Caco-2 (cell line): ENCODE results near the gene GABRG3. TPM values are rescaled to one million over a fixed set of nuclear protein-coding genes. Genes with fewer than 3 reads are reported as not detected.

Experiments used
- BruUV-seq: library from RNA; stranded (reverse); fragments of 400-500 nt; replicated peaks from 2 replicates; lab custom pipeline; 2021; lab: Mats Ljungman, UMichigan
- CTCF ChIA-PET: fragments of 300-600 bp; sonication (Branson Sonifier 250); formaldehyde crosslinking; loops from one replicate; lab custom pipeline; 2022; ENCODE audit warnings: antibody characterized with exemption; lab: Charles Lee
- POLR2A ChIA-PET: fragments of 300-600 bp; sonication (Branson Sonifier 250); formaldehyde crosslinking; loops from one replicate; lab custom pipeline; 2022; ENCODE audit warnings: antibody characterized with exemption; lab: Charles Lee
- DNase-seq, 2 experiments: peaks; one replicate each; pipeline versions ENCODE4 v3.0.0 to v3.0.0-alpha.2; 2020 to 2022
- H3K27me3 ChIP-seq: replicated peaks from 2 replicates; pipeline ENCODE4 v1.6.0; 2011; ENCODE audit warnings: low read length; ENCODE audit not compliant: control insufficient read depth, insufficient read depth
- H3K36me3 ChIP-seq: 2 replicates; pipeline ENCODE4 v1.5.1; 2011; ENCODE audit warnings: low read length; ENCODE audit not compliant: control insufficient read depth, insufficient read depth
- H3K4me1 ChIP-seq: fragments of 250-450 bp; sonication (Bioruptor Pico); 2 replicates; pipeline ENCODE4 v1.5.1; 2020; ENCODE audit warnings: mild to moderate bottlenecking
- H3K4me3 ChIP-seq: 2 replicates; pipeline ENCODE4 v1.5.1; 2011; ENCODE audit warnings: low read depth, mild to moderate bottlenecking, control low read depth, low read length
- H3K9me3 ChIP-seq: fragments of 250-450 bp; sonication (Bioruptor Pico); 2 replicates; pipeline ENCODE4 v1.5.1; 2020; ENCODE audit warnings: mild to moderate bottlenecking, moderate library complexity
- H3K27ac Mint-ChIP-seq: one replicate; pipeline ENCODE4 v1.8.0; 2022; ENCODE audit warnings: mixed read lengths; ENCODE audit not compliant: unreplicated experiment
- H3K27me3 Mint-ChIP-seq: one replicate; pipeline ENCODE4 v1.8.0; 2022; ENCODE audit warnings: mixed read lengths; ENCODE audit not compliant: insufficient read depth, unreplicated experiment
- H3K36me3 Mint-ChIP-seq: one replicate; pipeline ENCODE4 v1.8.0; 2022; ENCODE audit warnings: mild to moderate bottlenecking, mixed read lengths; ENCODE audit not compliant: insufficient read depth, unreplicated experiment
- H3K4me1 Mint-ChIP-seq: one replicate; pipeline ENCODE4 v1.8.0; 2022; ENCODE audit warnings: low read depth, mixed read lengths; ENCODE audit not compliant: unreplicated experiment
- H3K4me3 Mint-ChIP-seq: one replicate; pipeline ENCODE4 v1.8.0; 2022; ENCODE audit warnings: mild to moderate bottlenecking, moderate library complexity, mixed read lengths; ENCODE audit not compliant: unreplicated experiment
- H3K9me3 Mint-ChIP-seq: one replicate; pipeline ENCODE4 v1.8.0; 2022; ENCODE audit warnings: mixed read lengths; ENCODE audit not compliant: unreplicated experiment
- intact Hi-C: fragments of 100-400 bp; cut with micrococcal nuclease; formaldehyde crosslinking; loops from one replicate; pipeline ENCODE4 v1.10.0; 2022; ENCODE audit not compliant: unreplicated experiment
- total RNA-seq: library from RNA; stranded (reverse); gene quantifications from 2 replicates; pipeline ENCODE4 v1.2.3, GENCODE V29; 2022
- TF ChIP-seq, protein P1 (sequence below), 2 experiments: fragments of 200-600 bp in 1 of 2; IDR thresholded peaks; 1 replicate in 1 of 2; 2 replicates in 1 of 2; pipeline versions ENCODE4 v1.5.1 to v1.8.0; 2011 to 2022; ENCODE audit warnings: antibody characterized with exemption in 1 of 2, control low read depth in 1 of 2, inconsistent platforms in 1 of 2, low read depth in 1 of 2, low read length in 1 of 2, mild to moderate bottlenecking in 1 of 2, moderate library complexity in 1 of 2; ENCODE audit not compliant: insufficient read depth in 1 of 2, severe bottlenecking in 1 of 2, unreplicated experiment in 1 of 2

Gene GABRG3
- total RNA-seq, 1 experiment from 2014 or later = not detected

DNA sequence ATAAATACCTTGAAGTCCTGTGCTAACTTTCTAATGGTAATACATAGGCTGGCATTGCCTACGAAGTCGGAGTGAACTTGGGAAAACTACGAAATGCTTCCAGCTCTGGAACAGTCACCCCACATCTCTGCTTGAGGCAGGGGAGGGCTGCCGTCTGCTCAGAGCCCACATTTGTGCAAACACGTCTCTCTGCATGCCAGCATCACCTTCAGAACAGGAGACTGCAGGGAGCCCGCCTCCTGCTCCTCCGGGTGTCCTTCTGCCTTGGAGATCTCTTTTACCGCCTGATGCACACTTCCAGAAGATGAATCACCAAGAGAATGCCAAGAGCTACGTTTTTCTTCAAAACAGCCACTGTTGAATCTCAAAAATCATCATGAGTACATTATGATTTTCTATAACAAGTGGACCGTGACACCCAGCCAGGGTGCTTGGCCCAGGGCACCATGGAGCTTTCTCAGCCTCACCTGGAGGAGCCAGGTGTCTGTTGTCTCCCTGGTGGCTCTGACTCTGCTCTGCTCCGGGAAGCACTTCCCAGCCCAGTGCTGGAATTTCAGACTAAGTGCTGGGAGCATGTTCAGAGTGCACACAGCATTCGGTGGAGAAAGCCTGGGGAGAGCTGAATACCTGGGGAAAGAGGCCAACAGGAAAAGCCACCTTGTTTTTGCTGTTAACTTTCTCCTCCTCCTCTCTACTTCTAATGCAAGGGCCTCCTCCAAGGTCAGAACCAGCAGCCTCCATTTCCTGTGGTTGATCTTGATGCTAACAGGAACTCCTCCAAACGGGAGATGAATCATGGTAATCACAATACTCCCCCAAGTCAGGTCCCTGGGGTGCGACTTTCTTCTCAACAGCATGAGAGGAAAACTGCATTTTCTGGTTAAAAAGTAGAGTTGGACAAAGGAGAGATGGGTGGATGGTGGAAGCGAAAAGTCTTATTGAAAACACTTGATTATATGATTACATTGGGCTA is 467.7 kb downstream of the GABRG3 start:
- H3K9me3 ChIP-seq = peaks cover 9% of the 10 kb centered on the region; the same call in 1 of the 2 replicates
- BruUV-seq = no TSS peak
- Mint-ChIP-seq H3K9me3 (peaks cover 19% of the 10 kb centered on the region), H3K4me1 (no peaks in the 10 kb centered on the region), H3K27me3 (no peaks in the 10 kb centered on the region), H3K27ac (no peak overlapping the region), H3K4me3 (no peak overlapping the region), H3K36me3 (peaks cover 5% of the 10 kb centered on the region)
- ChIA-PET CTCF (no interaction called here), POLR2A (no interaction called here)
- intact Hi-C loops = no loop called here
- no peaks in the 10 kb centered on the region for H3K36me3 ChIP-seq
- no peaks in the 10 kb centered on the region for H3K4me1 ChIP-seq
- no peak overlapping the region for H3K4me3 ChIP-seq
- no peaks in the 10 kb centered on the region for H3K27me3 ChIP-seq
- TF ChIP-seq, protein P1, sequence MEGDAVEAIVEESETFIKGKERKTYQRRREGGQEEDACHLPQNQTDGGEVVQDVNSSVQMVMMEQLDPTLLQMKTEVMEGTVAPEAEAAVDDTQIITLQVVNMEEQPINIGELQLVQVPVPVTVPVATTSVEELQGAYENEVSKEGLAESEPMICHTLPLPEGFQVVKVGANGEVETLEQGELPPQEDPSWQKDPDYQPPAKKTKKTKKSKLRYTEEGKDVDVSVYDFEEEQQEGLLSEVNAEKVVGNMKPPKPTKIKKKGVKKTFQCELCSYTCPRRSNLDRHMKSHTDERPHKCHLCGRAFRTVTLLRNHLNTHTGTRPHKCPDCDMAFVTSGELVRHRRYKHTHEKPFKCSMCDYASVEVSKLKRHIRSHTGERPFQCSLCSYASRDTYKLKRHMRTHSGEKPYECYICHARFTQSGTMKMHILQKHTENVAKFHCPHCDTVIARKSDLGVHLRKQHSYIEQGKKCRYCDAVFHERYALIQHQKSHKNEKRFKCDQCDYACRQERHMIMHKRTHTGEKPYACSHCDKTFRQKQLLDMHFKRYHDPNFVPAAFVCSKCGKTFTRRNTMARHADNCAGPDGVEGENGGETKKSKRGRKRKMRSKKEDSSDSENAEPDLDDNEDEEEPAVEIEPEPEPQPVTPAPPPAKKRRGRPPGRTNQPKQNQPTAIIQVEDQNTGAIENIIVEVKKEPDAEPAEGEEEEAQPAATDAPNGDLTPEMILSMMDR (IDR thresholded peaks at IDR 0.05; ENCODE audit: insufficient read depth in 1 of 2, low read depth in 1 of 2, low read length in 1 of 2, severe bottlenecking in 1 of 2, unreplicated experiment in 1 of 2) = no peak
- DNase-seq = no peak

DNA sequence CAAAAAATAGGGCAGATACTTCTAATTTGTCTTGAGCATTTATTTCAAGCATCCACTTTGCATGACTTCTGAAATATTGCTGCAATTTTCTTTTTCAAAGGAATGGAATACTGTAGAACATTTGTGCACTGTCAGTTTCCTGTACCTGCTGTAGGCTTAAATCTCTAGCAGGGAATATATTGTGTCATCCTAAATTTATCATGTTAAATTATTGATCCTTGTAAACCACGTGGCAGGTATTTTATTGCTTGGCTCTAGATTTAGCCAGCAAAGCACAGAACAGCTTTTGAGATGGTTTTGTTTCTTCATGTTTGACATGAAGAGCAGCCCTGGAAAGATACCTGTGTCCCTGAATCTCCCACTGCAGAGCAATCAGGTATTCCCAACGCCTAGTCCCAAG is 470.1 kb downstream of the GABRG3 start:
- Histone ChIP-seq H3K9me3 (peaks cover 9% of the 10 kb centered on the region; the same call in 1 of the 2 replicates), H3K27me3 (no peaks in the 10 kb centered on the region), H3K4me1 (no peaks in the 10 kb centered on the region), H3K36me3 (no peaks in the 10 kb centered on the region), H3K4me3 (no peak overlapping the region)
- BruUV-seq = no TSS peak
- intact Hi-C loops = no loop called here
- no peaks in the 10 kb centered on the region for H3K9me3 Mint-ChIP-seq
- no peak for DNase-seq
- no peaks in the 10 kb centered on the region for H3K27me3 Mint-ChIP-seq
- TF ChIP-seq, protein P1 (IDR thresholded peaks at IDR 0.05; ENCODE audit: insufficient read depth in 1 of 2, low read depth in 1 of 2, low read length in 1 of 2, severe bottlenecking in 1 of 2, unreplicated experiment in 1 of 2) = no peak
- ChIA-PET CTCF (no interaction called here), POLR2A (no interaction called here)
- H3K36me3 Mint-ChIP-seq = no peaks in the 10 kb centered on the region
- H3K4me1 Mint-ChIP-seq = no peaks in the 10 kb centered on the region
- no peak overlapping the region for H3K4me3 Mint-ChIP-seq
- H3K27ac Mint-ChIP-seq = no peak overlapping the region

DNA sequence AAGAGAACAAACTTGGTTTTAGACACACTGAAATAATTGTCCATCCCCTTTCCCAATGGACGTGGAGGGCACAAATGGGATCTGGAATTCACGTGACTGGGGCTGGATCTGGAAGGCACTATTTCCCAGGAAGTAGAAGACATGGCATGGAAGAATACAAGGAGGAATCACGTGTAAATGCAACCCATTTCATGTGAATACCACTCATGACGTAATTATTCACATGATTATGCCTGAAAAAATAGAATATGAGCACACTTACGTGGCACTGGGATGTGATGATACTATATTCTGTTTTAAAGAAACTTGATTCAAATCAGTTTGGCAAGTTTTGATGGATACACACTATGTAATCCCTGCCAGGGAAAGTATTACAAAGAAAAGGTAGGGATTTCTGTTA is 477.3 kb downstream of the GABRG3 start:
- H3K27me3 ChIP-seq = no peaks in the 10 kb centered on the region
- Mint-ChIP-seq H3K4me1 (no peaks in the 10 kb centered on the region), H3K4me3 (no peak overlapping the region), H3K36me3 (no peaks in the 10 kb centered on the region), H3K9me3 (peaks cover 15% of the 10 kb centered on the region), H3K27ac (no peak overlapping the region), H3K27me3 (peaks cover 5% of the 10 kb centered on the region)
- no peak for DNase-seq
- H3K36me3 ChIP-seq = no peaks in the 10 kb centered on the region
- no TSS peak for BruUV-seq
- H3K9me3 ChIP-seq = peaks cover 9% of the 10 kb centered on the region; the same call in 1 of the 2 replicates
- CTCF ChIA-PET = no interaction called here
- TF ChIP-seq, protein P1 (IDR thresholded peaks at IDR 0.05; ENCODE audit: insufficient read depth in 1 of 2, low read depth in 1 of 2, low read length in 1 of 2, severe bottlenecking in 1 of 2, unreplicated experiment in 1 of 2) = no peak
- H3K4me3 ChIP-seq = no peak overlapping the region
- intact Hi-C loops = no loop called here
- H3K4me1 ChIP-seq = no peaks in the 10 kb centered on the region
- POLR2A ChIA-PET = no interaction called here
